WI38 (cell line): ENCODE measurements around the gene GZMB.

Experiments
- H3K4me3 ChIP-seq: 2 replicates; pipeline ENCODE4 v1.5.1; 2011; ENCODE audit warnings: low read depth, mild to moderate bottlenecking, control low read depth, low read length
- CTCF ChIP-seq: IDR thresholded peaks from 2 replicates; pipeline ENCODE4 v1.5.1; 2012; ENCODE audit warnings: low read depth, mild to moderate bottlenecking, control low read depth, low read length

Gene GZMB

GRCh38 chr14:24609655-24610344, 24.2 kb downstream of the GZMB start, which contains the start of gene GZMH:
Gene GZMH, minus strand, starts transcription at chr14:24609685. Its CDS starts 72 bp downstream, at chr14:24609613.
- no peak for TF ChIP-seq CTCF
- no peak within 1 kb of the TSS for H3K4me3 ChIP-seq

- H3K4me3 ChIP-seq = no peak overlapping the region
- no peak for TF ChIP-seq CTCF
Observed at GRCh38 chr14:24607635-24608514, 26.1 kb downstream of the GZMB start.

- no peak for TF ChIP-seq CTCF
Observed at GRCh38 chr14:24607081-24607480, 26.9 kb downstream of the GZMB start.

GRCh38 chr14:24606297-24606696, 27.7 kb downstream of the GZMB start:
- TF ChIP-seq CTCF = no peak
- no peak overlapping the region for H3K4me3 ChIP-seq

More at GRCh38 chr14:24607081-24607480, 26.9 kb downstream of the GZMB start:
- no peak overlapping the region for H3K4me3 ChIP-seq

GRCh38 chr14:24605435-24606190, 28.4 kb downstream of the GZMB start:
- H3K4me3 ChIP-seq = no peak overlapping the region
- peak; percentile 47 for TF ChIP-seq CTCF

- no peak overlapping the region for H3K4me3 ChIP-seq
- no peak for TF ChIP-seq CTCF
Observed at GRCh38 chr14:24597403-24597802, 36.6 kb downstream of the GZMB start.
